ENCODE data around the gene NMBR.

The NMBR gene

DNA sequence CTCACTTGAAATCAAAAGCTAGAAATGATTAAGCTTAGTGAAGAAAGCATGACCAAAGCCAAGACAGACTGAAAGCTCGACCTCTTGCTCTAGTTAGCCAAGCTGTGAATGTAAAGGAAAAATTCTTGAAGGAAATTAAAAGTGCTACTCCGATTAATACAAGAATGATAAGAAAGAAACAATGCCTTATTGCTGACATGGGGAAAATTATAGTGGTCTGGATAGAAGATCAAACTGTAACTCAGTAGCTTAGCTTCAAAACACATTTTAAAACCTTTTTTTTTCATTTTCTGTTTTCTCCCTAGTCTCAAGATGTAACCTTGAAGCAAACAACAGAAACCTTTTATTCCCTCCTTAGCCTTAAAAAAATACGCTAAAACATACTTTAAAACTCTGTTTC, 25.6 kb downstream of the NMBR start:
- Histone ChIP-seq H3K4me1 (ENCODE audit: control insufficient read depth, insufficient read depth, low read length) (no peaks in the 10 kb centered on the region), H3K36me3 (ENCODE audit: control insufficient read depth in 2 of 2, insufficient read depth in 1 of 2, low read length in 2 of 2) (no peaks in the 10 kb centered on the region), H3K27ac (ENCODE audit: extremely low read depth, low read depth, low read length) (no peak overlapping the region), H3K9me3 (ENCODE audit: control insufficient read depth, insufficient read depth, low read depth, low read length) (no peaks in the 10 kb centered on the region), H3K4me3 (ENCODE audit: low read depth, low read length) (no peak overlapping the region)
- TF ChIP-seq ZNF302 (tag by site-specific recombination; IDR thresholded peaks at IDR 0.05; ENCODE audit: low read depth): no peak
- TF ChIP-seq ZNF362 (tag by site-specific recombination; IDR thresholded peaks at IDR 0.05): no peak
- TF ChIP-seq ZNF121 (tag by site-specific recombination; IDR thresholded peaks at IDR 0.05): no peak
- no peak for TF ChIP-seq ZNF792 (tag by site-specific recombination; IDR thresholded peaks at IDR 0.05)
- TF ChIP-seq ZNF830 (tag by site-specific recombination; IDR thresholded peaks at IDR 0.05; ENCODE audit: low read depth): no peak
- TF ChIP-seq ZNF621 (tag by site-specific recombination; IDR thresholded peaks at IDR 0.05): no peak
- TF ChIP-seq ZFP41 (tag by site-specific recombination; IDR thresholded peaks at IDR 0.05; ENCODE audit: borderline replicate concordance): no peak
- TF ChIP-seq ZNF501 (tag by site-specific recombination; IDR thresholded peaks at IDR 0.05): no peak
- TF ChIP-seq ZNF664 (tag by site-specific recombination; IDR thresholded peaks at IDR 0.05): no peak
- no peak for TF ChIP-seq ZNF19 (tag by site-specific recombination; IDR thresholded peaks at IDR 0.05; ENCODE audit: low read depth)
- no peak for TF ChIP-seq ZNF791 (tag by site-specific recombination; IDR thresholded peaks at IDR 0.05)
- no peak for TF ChIP-seq ZNF341 (tag by site-specific recombination; IDR thresholded peaks at IDR 0.05; ENCODE audit: low read depth)
- no peak for TF ChIP-seq ZNF114 (tag by site-specific recombination; IDR thresholded peaks at IDR 0.05)
- no peak for TF ChIP-seq ZNF626 (tag by site-specific recombination; IDR thresholded peaks at IDR 0.05)
- TF ChIP-seq, protein P1, sequence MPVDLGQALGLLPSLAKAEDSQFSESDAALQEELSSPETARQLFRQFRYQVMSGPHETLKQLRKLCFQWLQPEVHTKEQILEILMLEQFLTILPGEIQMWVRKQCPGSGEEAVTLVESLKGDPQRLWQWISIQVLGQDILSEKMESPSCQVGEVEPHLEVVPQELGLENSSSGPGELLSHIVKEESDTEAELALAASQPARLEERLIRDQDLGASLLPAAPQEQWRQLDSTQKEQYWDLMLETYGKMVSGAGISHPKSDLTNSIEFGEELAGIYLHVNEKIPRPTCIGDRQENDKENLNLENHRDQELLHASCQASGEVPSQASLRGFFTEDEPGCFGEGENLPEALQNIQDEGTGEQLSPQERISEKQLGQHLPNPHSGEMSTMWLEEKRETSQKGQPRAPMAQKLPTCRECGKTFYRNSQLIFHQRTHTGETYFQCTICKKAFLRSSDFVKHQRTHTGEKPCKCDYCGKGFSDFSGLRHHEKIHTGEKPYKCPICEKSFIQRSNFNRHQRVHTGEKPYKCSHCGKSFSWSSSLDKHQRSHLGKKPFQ (tag by site-specific recombination; IDR thresholded peaks at IDR 0.05): no peak
- no peak for TF ChIP-seq ZNF561 (tag by site-specific recombination; IDR thresholded peaks at IDR 0.05; ENCODE audit: borderline replicate concordance)
- TF ChIP-seq KLF1 (tag by site-specific recombination; IDR thresholded peaks at IDR 0.05): no peak
- ChIA-PET CTCF (interaction anchor here (0.7 to 3.7 kb wide), 5 partner anchors 9 to 269 kb away, joined by 3 to 19 read pairs (median 4); no protein-coding TSS in a partner anchor), POLR2A (no interaction called here)

GRCh38 chr6:142118925-142119324, 28.0 kb downstream of the NMBR start:
- H3K4me1 ChIP-seq (ENCODE audit: control insufficient read depth, insufficient read depth, low read length): no peaks in the 10 kb centered on the region
- no peaks in the 10 kb centered on the region for H3K9me3 ChIP-seq (ENCODE audit: control insufficient read depth, insufficient read depth, low read depth, low read length)
- ChIA-PET POLR2A (no interaction called here), CTCF (interaction anchor here (1.3 to 1.9 kb wide), 2 partner anchors 27 to 130 kb away, joined by 3 to 5 read pairs; no protein-coding TSS in a partner anchor)
- no peaks in the 10 kb centered on the region for H3K36me3 ChIP-seq (ENCODE audit: control insufficient read depth in 2 of 2, insufficient read depth in 1 of 2, low read length in 2 of 2)
- H3K4me3 ChIP-seq (ENCODE audit: low read depth, low read length): no peak overlapping the region
- TF ChIP-seq ZNF335 (tag by site-specific recombination; conservative IDR thresholded peaks at IDR 0.05): peak; percentile 27; the same call in 1 of the 2 replicates
- TF ChIP-seq, protein P2, sequence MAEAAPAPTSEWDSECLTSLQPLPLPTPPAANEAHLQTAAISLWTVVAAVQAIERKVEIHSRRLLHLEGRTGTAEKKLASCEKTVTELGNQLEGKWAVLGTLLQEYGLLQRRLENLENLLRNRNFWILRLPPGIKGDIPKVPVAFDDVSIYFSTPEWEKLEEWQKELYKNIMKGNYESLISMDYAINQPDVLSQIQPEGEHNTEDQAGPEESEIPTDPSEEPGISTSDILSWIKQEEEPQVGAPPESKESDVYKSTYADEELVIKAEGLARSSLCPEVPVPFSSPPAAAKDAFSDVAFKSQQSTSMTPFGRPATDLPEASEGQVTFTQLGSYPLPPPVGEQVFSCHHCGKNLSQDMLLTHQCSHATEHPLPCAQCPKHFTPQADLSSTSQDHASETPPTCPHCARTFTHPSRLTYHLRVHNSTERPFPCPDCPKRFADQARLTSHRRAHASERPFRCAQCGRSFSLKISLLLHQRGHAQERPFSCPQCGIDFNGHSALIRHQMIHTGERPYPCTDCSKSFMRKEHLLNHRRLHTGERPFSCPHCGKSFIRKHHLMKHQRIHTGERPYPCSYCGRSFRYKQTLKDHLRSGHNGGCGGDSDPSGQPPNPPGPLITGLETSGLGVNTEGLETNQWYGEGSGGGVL (tag by site-specific recombination; IDR thresholded peaks at IDR 0.05): no peak
- H3K27ac ChIP-seq (ENCODE audit: extremely low read depth, low read depth, low read length): no peak overlapping the region

GRCh38 chr6:142118328-142118727, 28.6 kb downstream of the NMBR start:
- no peaks in the 10 kb centered on the region for H3K9me3 ChIP-seq (ENCODE audit: control insufficient read depth, insufficient read depth, low read depth, low read length)
- no peak overlapping the region for H3K4me3 ChIP-seq (ENCODE audit: low read depth, low read length)
- H3K4me1 ChIP-seq (ENCODE audit: control insufficient read depth, insufficient read depth, low read length): no peaks in the 10 kb centered on the region
- H3K36me3 ChIP-seq (ENCODE audit: control insufficient read depth in 2 of 2, insufficient read depth in 1 of 2, low read length in 2 of 2): no peaks in the 10 kb centered on the region
- CTCF ChIA-PET: interaction anchor here (1.9 kb wide), 1 partner anchor 28 kb away, joined by 5 read pairs; no protein-coding TSS in a partner anchor
- no peak overlapping the region for H3K27ac ChIP-seq (ENCODE audit: extremely low read depth, low read depth, low read length)
- POLR2A ChIA-PET: no interaction called here
- TF ChIP-seq ZNF311 (tag by site-specific recombination; IDR thresholded peaks at IDR 0.05; ENCODE audit: borderline replicate concordance) (no peak), ZNF146 (tag by site-specific recombination; IDR thresholded peaks at IDR 0.05) (no peak), ZBTB49 (tag by site-specific recombination; IDR thresholded peaks at IDR 0.05; ENCODE audit: low read depth) (no peak), ZNF138 (tag by site-specific recombination; IDR thresholded peaks at IDR 0.05; ENCODE audit: borderline replicate concordance) (no peak), KLF7 (tag by site-specific recombination; IDR thresholded peaks at IDR 0.05; ENCODE audit: borderline replicate concordance) (no peak), CTCF (tag by site-specific recombination; IDR thresholded peaks at IDR 0.05) (no peak)
